ENCODE data around the gene JADE3.
A peak's percentile ranks its signal among the peaks of the same experiment; 100 is the strongest.
"Not testable (repeated sequence)": the region's sequence is repeated elsewhere in the genome, so short reads cannot be mapped to it uniquely, and the experiment has no call there.

Gene JADE3

GRCh38 chrX:46953137-46953527, 40.9 kb downstream of the JADE3 start:
- no peak for TF ChIP-seq CTCF (IDR thresholded peaks at IDR 0.05; ENCODE audit: borderline replicate concordance, control extremely low read depth, extremely low read depth, insufficient read depth, missing control alignments)
- in situ Hi-C loops (cut with MboI; ENCODE audit: low sequenced_read_pairs, unreplicated experiment), result no loop called here
- DNase-seq (ENCODE audit: low spot score), result peak; percentile 35

GRCh38 chrX:46953597-46953996, 41.4 kb downstream of the JADE3 start:
- in situ Hi-C loops (cut with MboI; ENCODE audit: low sequenced_read_pairs, unreplicated experiment), result no loop called here
- TF ChIP-seq CTCF (IDR thresholded peaks at IDR 0.05; ENCODE audit: borderline replicate concordance, control extremely low read depth, extremely low read depth, insufficient read depth, missing control alignments), result no peak
- peak; percentile 10 for DNase-seq (ENCODE audit: low spot score)

GRCh38 chrX:46954716-46955115, 42.5 kb downstream of the JADE3 start:
- DNase-seq (ENCODE audit: low spot score), result no peak
- in situ Hi-C loops (cut with MboI; ENCODE audit: low sequenced_read_pairs, unreplicated experiment), result no loop called here
- TF ChIP-seq CTCF (IDR thresholded peaks at IDR 0.05; ENCODE audit: borderline replicate concordance, control extremely low read depth, extremely low read depth, insufficient read depth, missing control alignments), result no peak

GRCh38 chrX:46956589-46956988, 44.4 kb downstream of the JADE3 start:
- DNase-seq (ENCODE audit: low spot score); in situ Hi-C loops (cut with MboI; ENCODE audit: low sequenced_read_pairs, unreplicated experiment): not testable (repeated sequence)

GRCh38 chrX:46957297-46957696, 45.1 kb downstream of the JADE3 start:
- in situ Hi-C loops (cut with MboI; ENCODE audit: low sequenced_read_pairs, unreplicated experiment), result no loop called here
- TF ChIP-seq CTCF (IDR thresholded peaks at IDR 0.05; ENCODE audit: borderline replicate concordance, control extremely low read depth, extremely low read depth, insufficient read depth, missing control alignments), result no peak
- no peak for DNase-seq (ENCODE audit: low spot score)

GRCh38 chrX:46959101-46959500, 46.9 kb downstream of the JADE3 start:
- TF ChIP-seq CTCF (IDR thresholded peaks at IDR 0.05; ENCODE audit: borderline replicate concordance, control extremely low read depth, extremely low read depth, insufficient read depth, missing control alignments), result no peak
- in situ Hi-C loops (cut with MboI; ENCODE audit: low sequenced_read_pairs, unreplicated experiment), result no loop called here
- DNase-seq (ENCODE audit: low spot score), result no peak

GRCh38 chrX:46959985-46960700, 47.9 kb downstream of the JADE3 start:
- no peak for TF ChIP-seq CTCF (IDR thresholded peaks at IDR 0.05; ENCODE audit: borderline replicate concordance, control extremely low read depth, extremely low read depth, insufficient read depth, missing control alignments)
- in situ Hi-C loops (cut with MboI; ENCODE audit: low sequenced_read_pairs, unreplicated experiment), result no loop called here
- no peak for DNase-seq (ENCODE audit: low spot score)

Measured in GM13976 (cell line).